Measurements from ENCODE around the gene DNAJC5.
"Not testable (repeated sequence)": the region's sequence is repeated elsewhere in the genome, so short reads cannot be mapped to it uniquely, and the experiment has no call there.

DNAJC5 gene

DNA sequence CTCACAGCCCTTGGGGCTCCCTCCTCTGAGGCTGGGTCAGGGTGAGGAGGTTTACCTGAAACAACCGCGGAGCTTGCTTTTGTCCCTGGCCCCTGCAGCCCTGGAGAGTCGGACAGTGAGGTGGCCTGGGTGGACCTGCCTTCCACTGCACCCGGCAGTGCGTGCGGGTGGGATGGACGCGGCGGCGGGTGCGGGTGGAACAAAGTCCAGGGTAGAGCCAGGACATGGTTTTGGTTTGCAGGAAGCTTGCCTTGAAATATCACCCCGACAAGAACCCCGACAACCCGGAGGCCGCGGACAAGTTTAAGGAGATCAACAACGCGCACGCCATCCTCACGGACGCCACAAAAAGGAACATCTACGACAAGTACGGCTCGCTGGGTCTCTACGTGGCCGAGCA lies 34.1 kb downstream of the DNAJC5 start:
- TF ChIP-seq, protein P1, sequence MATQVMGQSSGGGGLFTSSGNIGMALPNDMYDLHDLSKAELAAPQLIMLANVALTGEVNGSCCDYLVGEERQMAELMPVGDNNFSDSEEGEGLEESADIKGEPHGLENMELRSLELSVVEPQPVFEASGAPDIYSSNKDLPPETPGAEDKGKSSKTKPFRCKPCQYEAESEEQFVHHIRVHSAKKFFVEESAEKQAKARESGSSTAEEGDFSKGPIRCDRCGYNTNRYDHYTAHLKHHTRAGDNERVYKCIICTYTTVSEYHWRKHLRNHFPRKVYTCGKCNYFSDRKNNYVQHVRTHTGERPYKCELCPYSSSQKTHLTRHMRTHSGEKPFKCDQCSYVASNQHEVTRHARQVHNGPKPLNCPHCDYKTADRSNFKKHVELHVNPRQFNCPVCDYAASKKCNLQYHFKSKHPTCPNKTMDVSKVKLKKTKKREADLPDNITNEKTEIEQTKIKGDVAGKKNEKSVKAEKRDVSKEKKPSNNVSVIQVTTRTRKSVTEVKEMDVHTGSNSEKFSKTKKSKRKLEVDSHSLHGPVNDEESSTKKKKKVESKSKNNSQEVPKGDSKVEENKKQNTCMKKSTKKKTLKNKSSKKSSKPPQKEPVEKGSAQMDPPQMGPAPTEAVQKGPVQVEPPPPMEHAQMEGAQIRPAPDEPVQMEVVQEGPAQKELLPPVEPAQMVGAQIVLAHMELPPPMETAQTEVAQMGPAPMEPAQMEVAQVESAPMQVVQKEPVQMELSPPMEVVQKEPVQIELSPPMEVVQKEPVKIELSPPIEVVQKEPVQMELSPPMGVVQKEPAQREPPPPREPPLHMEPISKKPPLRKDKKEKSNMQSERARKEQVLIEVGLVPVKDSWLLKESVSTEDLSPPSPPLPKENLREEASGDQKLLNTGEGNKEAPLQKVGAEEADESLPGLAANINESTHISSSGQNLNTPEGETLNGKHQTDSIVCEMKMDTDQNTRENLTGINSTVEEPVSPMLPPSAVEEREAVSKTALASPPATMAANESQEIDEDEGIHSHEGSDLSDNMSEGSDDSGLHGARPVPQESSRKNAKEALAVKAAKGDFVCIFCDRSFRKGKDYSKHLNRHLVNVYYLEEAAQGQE (IDR thresholded peaks at IDR 0.05; ENCODE audit: insufficient replicate concordance, low read depth): no peak
- TF ChIP-seq GABPA (IDR thresholded peaks at IDR 0.05; ENCODE audit: low read depth) (no peak), SPI1 (IDR thresholded peaks at IDR 0.05; ENCODE audit: borderline replicate concordance, low read depth) (no peak), POLR2AphosphoS5 (IDR thresholded peaks at IDR 0.05; ENCODE audit: low read depth) (no peak)
- TF ChIP-seq, protein P2, sequence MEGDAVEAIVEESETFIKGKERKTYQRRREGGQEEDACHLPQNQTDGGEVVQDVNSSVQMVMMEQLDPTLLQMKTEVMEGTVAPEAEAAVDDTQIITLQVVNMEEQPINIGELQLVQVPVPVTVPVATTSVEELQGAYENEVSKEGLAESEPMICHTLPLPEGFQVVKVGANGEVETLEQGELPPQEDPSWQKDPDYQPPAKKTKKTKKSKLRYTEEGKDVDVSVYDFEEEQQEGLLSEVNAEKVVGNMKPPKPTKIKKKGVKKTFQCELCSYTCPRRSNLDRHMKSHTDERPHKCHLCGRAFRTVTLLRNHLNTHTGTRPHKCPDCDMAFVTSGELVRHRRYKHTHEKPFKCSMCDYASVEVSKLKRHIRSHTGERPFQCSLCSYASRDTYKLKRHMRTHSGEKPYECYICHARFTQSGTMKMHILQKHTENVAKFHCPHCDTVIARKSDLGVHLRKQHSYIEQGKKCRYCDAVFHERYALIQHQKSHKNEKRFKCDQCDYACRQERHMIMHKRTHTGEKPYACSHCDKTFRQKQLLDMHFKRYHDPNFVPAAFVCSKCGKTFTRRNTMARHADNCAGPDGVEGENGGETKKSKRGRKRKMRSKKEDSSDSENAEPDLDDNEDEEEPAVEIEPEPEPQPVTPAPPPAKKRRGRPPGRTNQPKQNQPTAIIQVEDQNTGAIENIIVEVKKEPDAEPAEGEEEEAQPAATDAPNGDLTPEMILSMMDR (IDR thresholded peaks at IDR 0.05; ENCODE audit: insufficient read depth, low read length): no peak
- Histone ChIP-seq H3K27me3 (ENCODE audit: insufficient read depth, poor library complexity, severe bottlenecking) (no peaks in the 10 kb centered on the region), H3K27ac (replicated peaks) (no peak overlapping the region), H3K4me3 (replicated peaks; ENCODE audit: insufficient read depth, low read length) (no peak overlapping the region)
- DNase-seq (ENCODE audit: low read depth in 1 of 2, low spot score in 1 of 2): no peak

DNA sequence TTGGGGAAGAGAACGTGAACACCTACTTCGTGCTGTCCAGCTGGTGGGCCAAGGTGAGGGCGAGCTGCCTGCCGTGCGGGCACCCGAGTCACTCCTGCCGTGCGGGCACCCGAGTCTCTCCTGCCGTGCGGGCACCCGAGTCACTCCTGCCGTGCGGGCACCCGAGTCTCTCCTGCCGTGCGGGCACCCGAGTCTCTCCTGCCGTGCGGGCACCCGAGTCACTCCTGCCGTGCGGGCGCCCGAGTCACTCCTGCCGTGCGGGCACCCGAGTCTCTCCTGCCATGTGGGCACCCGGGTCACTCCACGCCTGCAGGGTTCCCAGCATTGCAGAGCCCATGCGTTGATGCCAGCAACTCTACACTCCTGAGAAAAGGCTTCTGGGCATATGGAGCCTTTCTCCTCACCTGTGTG lies 34.6 kb downstream of the DNAJC5 start:
- not testable (repeated sequence) for H3K4me3 ChIP-seq (replicated peaks; ENCODE audit: insufficient read depth, low read length); H3K27ac ChIP-seq (replicated peaks); DNase-seq (ENCODE audit: low read depth in 1 of 2, low spot score in 1 of 2); H3K27me3 ChIP-seq (ENCODE audit: insufficient read depth, poor library complexity, severe bottlenecking)

DNA sequence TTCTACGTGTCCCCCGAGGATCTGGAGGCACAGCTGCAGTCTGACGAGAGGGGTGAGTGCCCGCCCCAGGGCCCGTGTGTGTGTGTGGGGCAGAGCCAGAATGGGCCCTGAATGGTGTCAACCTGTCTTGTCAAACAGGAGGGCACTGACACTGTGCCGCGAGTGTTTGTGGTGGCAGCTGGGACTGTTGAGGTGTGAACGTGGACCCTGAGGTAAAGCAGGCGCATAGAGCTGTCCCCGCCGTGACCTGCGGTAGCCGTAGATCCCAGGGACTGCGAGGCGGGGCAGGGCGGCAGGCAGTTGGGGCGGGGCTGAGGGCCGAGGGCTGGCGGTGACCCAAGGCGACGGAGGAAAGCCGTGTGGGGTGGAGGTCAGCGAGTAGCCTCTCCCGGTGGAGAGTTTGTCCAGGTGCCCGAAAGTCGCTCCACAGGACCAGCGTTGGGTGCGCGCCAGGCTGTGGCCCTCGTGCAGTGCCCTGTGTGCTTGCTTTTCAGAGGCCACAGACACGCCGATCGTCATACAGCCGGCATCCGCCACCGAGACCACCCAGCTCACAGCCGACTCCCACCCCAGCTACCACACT lies 36.1 kb downstream of the DNAJC5 start:
- H3K27me3 ChIP-seq (ENCODE audit: insufficient read depth, poor library complexity, severe bottlenecking): no peaks in the 10 kb centered on the region
- H3K27ac ChIP-seq (replicated peaks): no peak overlapping the region
- DNase-seq (ENCODE audit: low read depth in 1 of 2, low spot score in 1 of 2): no peak
- no peak overlapping the region for H3K4me3 ChIP-seq (replicated peaks; ENCODE audit: insufficient read depth, low read length)
- TF ChIP-seq, protein P1 (IDR thresholded peaks at IDR 0.05; ENCODE audit: insufficient replicate concordance, low read depth): no peak
- no peak for TF ChIP-seq POLR2AphosphoS5 (IDR thresholded peaks at IDR 0.05; ENCODE audit: low read depth)
- no peak for TF ChIP-seq GABPA (IDR thresholded peaks at IDR 0.05; ENCODE audit: low read depth)
- TF ChIP-seq, protein P2 (IDR thresholded peaks at IDR 0.05; ENCODE audit: insufficient read depth, low read length): no peak
- no peak for TF ChIP-seq SPI1 (IDR thresholded peaks at IDR 0.05; ENCODE audit: borderline replicate concordance, low read depth)

DNA sequence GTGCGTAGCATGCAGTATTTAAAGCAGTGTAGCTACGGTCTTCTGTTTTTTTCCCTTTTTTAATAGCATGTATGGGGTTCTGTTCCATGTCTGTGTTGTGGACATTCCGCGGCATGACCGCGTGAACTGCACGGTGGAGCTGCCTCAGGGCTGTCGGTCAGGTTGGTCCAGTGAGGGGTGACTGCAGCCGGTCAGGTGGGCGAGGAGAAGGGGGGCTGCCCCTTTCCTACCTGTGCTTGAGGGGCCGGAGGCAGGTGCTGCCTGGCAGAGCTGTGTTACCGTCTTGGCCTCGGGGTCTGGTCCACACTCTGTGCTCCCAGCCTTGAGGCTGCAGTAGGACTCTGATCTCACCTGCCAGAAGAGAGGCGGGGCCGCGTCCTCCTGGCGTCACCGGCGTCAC lies 36.8 kb downstream of the DNAJC5 start:
- no peak for DNase-seq (ENCODE audit: low read depth in 1 of 2, low spot score in 1 of 2)
- H3K27me3 ChIP-seq (ENCODE audit: insufficient read depth, poor library complexity, severe bottlenecking): no peaks in the 10 kb centered on the region
- TF ChIP-seq, protein P1 (IDR thresholded peaks at IDR 0.05; ENCODE audit: insufficient replicate concordance, low read depth): no peak
- TF ChIP-seq POLR2AphosphoS5 (IDR thresholded peaks at IDR 0.05; ENCODE audit: low read depth): 0 out of 2 replicates have a peak, but pooled peaks have one; percentile 21
- no peak overlapping the region for H3K4me3 ChIP-seq (replicated peaks; ENCODE audit: insufficient read depth, low read length)
- H3K27ac ChIP-seq (replicated peaks): no peak overlapping the region
